Renal cortex interstitium (tissue), 11 donors: ENCODE data around the gene M6PR. TPM values are rescaled to one million over a fixed set of nuclear protein-coding genes. Genes with fewer than 3 reads are reported as not detected.
"Not testable (repeated sequence)": the region's sequence is repeated elsewhere in the genome, so short reads cannot be mapped to it uniquely, and the experiment has no call there.

ENCODE experiments used
- DNase-seq, 11 donors: peaks; one replicate each; pipeline ENCODE4 v3.0.0-alpha.2; 2013; ENCODE audit warnings: low read depth in 9 of 11, low spot score in 4 of 11; ENCODE audit errors: extremely low read depth in 1 of 11
- polyA plus RNA-seq, 3 donors: library from polyadenylated mRNA; unstranded; fragments of 120-200 nt; gene quantifications; one replicate each; pipeline ENCODE4 v1.2.1, GENCODE V29; 2013; ENCODE audit not compliant: insufficient read length in 3 of 3

The M6PR gene
- polyA plus RNA-seq, 3 donors, result 201 to 216 (median 205) TPM

DNA sequence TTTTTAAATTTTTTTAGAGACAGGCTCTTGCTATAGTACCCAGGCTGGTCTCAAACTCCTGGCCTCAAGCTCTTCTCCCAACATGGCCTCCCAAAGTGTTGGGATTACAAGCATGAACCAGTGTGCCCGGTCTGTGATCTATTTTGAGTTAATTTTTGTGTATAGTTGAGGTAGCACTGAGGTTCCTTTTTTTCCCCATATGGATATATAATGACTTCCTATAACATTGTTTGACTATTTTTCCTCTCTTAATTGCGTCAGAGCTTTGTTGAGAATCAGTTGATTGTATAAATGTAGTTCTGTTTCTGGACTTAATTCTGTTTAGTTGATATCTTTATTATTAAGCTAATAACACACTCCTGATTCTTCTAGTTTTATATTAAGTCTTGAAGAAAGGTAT is 8.6 kb upstream of the M6PR start:
- DNase-seq, result no peak

DNA sequence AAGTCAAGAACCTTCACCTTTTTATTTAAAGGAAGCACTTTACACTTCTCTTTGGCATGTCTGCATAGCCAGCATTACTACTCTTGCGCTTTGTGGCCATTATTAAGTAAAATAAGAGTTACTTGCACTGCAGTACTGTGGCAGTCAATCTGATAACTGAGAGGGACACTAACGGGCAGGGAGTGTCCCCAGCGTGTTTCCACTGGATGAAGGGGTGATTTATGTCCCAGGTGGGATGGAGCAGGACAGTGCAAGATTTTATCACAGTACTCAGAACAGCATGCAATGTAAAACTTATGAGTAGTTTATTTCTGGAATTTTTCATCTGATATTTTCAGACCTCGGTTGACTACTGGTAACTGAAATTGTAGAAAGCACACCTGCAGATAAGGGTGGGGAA is 8.1 kb upstream of the M6PR start:
- DNase-seq, result no peak

DNA sequence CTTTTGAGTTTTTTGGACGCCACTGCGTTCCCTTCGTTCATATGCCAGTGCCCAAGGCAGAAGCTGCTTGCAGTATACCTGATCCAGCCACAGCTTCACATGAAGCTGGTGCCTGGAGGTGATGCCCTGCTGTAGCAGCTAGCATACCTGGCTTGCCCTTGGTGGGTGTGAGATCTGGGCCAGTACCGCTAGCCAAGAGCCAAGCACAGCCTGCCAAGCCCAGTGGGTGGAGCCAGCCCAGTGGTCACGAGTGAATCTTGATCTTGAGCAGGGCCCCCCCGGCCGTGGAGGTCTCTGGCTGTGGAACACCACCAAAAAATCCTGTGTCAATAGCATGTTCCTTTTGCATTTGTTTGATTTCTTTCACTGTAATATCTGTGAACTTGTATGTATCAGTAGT is 7.3 kb upstream of the M6PR start:
- no peak for DNase-seq

DNA sequence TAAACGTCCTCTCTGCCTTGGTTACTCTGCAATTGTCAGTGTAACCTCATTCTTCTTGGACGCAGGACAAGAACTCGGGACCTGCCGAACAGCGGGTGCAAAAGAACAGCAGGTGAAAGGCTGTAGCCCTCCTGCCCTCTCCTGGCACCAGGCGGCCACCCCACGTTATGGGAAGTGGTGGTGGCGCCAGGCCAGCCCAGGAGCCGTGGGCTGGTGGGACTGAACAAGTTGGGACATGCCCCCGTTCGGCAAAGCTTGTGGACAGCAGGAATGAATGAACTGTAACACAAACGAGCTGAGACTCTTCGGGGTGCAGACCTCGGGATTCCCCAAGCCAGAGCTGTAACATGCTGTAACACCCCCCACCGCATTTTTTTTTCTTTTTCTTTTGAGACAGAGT is 6.6 kb upstream of the M6PR start:
- DNase-seq, result no peak

DNA sequence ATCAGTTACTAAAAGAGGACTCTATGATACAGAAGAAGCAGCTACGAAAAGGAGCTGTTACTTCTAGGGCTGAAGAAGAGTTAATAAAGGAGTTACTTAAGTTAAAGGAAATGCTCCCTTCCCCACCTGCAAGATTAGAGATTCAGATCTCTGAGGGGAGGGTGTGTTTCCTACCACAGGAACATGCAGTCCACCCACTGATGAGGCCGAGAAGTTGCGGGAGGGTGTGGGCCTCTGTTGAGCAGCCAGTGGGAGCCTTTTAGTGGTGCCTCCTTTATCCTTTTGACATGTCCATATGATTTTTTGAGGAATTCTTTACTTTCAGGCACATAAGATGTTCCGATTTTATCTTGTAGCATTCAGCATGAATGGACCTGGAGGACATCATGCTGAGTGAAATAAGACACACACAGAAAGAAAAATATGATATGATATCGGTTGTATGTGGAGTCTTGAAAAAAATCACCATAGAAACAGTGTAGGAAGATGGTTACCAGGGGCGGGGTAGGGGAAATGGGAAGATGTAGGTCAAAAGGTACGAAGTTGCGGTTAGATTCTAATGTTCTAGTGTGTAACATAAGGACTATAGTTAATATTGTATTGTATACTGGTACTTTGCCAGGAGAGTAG is 4.4 kb upstream of the M6PR start:
- no peak for DNase-seq

DNA sequence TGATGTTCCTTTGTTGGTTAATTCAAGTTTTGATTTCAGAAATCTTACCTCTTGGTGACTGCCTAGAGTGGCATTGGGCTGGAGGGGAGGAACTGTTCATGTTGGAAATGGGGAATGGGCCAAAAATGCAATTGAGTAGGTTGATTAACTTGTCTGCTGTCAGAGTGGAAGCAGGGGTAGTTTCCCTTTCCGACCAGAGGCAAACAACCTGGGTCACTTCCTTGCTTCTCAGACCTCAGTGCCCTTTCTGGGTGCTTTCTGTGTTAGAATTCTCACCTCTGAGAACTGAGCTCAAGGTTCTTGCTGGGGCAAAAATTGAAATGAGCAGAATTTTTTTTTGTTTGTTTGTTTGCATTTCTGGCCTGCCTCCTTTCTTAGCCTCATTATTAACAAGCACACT is 2.3 kb upstream of the M6PR start:
- no peak for DNase-seq

DNA sequence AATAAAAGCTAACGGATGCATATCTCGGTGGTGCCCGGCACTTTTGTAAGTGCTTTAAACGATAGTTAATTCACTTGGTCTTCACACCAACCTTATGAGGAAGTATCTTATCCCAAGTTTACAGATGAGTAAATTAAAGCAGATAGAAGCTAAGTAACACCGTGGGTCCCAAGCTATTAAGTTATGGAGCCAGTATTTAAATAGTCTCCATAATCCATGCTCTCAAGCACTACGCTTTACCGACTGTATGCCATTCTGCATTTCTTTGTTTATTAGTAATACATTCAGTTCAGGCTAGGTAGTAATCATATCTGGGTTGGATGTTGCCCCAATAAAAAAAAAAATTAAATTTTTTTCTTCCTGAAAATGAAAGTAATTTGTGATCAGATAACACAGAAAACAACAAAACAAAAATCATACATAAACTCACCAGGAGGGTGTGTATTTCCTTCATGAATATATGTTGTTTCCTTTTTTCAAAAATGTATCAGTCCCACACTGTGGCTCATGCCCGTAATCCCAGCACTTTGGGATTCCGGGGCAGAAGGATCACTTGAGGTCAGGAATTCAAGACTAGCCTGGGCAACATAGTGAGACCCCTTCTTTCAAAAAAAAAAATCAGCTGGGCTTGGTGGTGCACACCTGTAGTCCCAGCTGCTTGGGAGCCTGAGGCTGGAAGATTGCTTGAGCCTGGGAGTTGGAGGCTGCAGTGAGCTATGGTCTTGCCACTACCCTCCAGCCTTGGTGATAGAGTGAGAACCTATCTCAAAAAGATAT is 1.4 kb upstream of the M6PR start:
- peak in 1 of 11 donors; percentile 4 for DNase-seq

DNA sequence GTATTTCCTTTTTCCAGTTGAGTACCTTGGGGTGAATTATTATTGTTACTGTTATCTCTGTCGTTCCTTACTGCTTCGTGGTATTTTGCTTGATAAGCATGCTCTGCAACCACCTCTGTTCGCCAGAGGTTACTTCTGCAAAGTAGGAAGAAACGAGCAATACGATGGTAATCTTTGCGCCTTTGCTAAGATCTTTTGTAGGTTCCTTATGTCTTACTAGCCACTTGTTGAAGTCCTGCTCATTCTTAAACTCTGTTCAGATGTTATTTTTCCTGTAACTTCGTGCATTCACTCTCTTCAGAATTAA is 729 bp upstream of the M6PR start:
- DNase-seq, result no peak

DNA sequence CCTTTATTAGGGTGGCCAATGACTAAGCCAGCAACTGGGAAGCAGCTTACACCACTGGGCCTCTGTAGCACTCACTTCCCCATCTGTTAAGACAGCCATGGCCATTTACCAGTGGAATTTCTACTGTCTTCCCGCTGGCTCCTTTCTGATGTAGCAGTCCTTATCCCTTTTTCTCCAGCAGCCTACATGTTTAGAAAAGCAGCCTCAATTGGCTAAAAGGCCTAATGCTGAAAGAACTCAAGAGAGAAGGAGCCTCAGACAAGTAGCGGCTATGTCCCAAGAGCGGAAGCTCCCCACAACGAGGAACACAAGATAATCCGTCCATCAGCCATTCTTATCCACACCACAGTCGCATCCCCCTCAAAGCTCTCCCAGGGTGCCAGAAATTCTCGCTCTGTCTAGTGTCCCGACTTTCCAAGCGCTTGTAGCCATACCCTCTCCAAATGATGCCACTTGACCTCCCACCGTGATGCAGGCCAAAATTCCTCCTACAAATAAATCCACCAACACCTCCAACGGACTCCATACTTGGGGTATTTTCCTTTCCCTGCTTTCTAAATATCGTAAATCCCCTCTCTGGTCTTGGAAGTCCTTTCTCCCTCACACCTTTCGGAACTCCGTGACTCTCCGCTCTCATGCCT is 624 bp downstream of the M6PR start:
- DNase-seq, result peak in 5 of 11 donors; percentile 1 to 11 (median 3)

DNA sequence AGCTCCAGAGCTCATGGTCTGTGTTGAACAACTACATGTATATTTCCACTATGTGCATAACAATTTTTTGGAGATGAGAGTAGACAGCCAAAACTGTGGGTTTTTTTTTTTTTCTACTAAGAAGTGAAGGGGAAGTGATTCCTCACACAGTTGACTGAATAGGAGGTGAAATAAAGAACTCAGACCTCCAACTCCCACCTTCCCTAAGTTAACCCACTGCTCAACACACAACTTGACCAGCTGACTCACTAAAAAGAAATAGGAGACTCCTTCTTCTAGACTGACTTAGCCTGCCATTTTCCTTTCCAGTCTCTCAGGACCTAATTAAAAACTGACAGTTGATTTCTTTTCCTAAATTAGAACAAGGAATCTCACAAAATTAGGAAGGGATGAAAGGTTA is 1.7 kb downstream of the M6PR start:
- no peak for DNase-seq

DNA sequence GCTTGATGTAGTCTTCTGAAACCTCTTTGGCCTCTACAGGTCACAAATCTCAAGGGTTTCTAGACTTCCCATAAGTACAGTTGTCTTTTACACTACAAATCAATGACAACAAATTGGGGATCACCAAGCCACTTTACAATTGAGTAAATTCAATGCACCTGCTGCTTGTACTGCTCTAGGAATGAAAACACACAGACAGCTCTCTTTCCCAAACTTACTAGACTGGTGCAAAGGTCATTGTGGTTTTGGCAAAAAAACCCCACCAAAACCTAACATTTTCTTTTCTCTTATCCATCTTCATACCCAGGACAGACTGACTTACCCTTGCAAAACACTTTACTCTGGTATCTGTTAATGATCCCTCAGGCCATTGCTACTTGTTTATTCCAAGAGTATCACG is 2.7 kb downstream of the M6PR start:
- no peak for DNase-seq

DNA sequence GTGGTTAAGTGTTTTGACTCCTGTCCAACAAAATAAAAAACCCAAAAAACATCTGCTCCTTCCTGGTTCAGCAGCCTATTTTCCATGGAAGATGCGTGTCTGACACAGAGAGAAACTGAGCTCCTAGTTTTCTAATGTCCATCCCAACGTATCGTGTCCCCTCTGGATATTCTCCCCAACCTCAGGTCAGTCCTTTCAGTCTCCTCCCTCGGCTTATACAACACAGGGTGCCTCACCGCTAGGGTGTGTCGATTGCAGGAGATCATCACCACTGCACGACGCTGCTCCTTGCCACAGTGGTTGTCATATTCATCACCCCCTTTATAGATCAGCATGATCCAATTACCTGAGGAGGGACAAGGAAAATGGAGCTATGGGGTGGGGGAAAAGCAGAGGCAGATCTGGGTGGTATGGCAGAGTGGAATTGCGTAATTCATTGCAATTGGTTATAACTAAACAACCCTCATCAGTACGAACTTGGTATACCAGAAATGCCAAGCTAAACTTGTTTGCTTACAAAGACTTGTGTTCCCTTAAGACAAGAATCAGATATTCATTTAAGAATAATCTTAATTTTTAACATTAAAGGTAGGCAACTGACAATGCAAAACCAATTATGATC is 5.8 kb downstream of the M6PR start:
- DNase-seq, result no peak

DNA sequence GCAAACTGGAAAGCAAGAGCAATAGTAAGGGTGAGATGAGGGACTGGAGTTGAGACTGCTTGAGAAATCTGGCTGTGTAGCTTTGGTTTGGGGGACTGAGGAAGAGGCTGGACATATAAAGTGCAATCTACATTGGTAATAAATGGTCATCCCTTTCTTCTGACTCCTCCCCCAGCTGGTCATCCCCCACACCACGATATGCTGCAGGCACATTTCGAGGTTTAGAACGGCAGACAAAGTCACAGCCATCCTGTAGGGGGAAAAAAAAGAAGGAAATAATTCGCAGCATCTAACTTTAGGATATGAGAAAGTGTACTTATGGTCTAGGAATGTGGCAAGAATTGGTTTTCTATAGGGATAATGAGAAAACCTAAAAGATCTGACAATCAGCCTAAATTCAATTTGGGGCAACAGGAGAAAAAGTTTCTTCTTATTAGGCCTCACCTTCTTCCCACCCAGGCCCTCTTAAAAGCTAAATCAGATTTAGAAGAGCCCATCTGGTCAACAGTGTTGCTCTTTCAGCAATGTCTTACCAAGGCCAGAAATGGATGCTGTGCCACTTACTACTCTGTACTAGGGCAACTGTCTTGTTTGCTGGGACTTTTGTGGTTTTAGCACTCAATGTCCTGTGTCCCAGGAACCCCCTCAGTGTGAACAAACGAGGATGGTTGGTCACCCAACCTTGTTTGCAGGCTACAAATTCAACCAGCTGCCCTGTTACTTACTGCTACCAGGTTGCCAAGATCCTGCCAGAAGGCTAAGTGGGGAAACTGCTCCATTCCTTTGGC is 7.6 kb downstream of the M6PR start:
- no peak for DNase-seq

DNA sequence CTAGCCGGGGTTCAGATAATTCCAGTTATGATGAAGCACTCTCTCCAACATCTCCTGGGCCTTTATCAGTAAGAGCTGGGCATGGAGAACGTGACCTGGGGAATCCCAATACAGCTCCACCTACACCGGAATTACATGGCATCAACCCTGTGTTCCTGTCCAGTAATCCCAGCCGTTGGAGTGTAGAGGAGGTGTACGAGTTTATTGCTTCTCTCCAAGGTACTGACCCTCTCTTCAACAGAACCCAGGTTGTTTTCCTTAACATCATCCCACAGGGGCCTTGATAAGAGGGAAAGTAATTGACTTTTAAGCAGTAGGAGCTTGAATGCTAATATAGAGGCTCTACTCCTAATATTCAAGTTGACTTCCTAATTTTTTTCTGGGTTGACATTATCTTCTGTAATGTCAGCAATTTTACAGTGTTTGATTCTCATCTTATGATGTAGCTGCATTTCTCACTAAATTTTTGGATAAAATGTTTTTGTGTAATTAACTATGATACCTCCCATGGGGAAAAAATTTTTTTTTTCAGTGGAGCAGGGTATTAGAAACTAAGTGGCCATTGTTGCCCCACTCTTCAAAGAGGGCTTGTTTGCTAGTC is 11.5 kb downstream of the M6PR start:
- not testable (repeated sequence) for DNase-seq

DNA sequence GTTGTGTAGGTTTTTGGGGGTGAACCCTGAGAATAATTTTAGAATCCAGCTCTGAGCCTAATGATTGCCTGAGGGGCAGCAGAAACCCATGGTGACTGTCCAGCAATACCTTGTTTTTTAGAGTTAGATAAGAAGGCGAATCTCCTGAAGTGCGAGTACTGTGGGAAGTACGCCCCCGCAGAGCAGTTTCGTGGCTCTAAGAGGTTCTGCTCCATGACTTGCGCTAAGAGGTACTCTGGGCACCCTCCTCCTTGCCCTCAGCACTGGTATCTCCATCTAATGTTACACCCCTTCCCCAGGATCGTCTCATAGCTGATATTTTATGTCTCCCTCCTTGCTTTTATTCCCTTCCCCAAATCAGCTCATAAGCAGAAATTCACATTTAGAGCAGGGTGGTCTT is 12.7 kb downstream of the M6PR start:
- no peak for DNase-seq

DNA sequence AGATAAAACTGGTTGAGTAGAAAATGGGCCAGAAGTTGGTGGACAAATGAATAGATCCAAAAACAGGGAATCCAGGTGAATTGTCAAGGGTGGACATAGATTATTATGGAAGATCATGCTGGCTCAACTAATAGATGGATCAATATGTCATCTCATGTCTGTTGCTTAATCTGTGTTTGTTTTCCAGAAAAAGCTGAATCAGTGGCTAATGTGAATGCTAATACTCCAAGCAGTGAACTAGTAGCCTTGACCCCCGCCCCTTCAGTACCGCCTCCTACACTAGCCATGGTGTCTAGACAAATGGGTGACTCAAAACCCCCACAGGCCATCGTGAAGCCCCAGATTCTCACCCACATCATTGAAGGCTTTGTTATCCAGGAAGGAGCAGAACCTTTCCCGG is 15.4 kb downstream of the M6PR start:
- DNase-seq, result not testable (repeated sequence)

DNA sequence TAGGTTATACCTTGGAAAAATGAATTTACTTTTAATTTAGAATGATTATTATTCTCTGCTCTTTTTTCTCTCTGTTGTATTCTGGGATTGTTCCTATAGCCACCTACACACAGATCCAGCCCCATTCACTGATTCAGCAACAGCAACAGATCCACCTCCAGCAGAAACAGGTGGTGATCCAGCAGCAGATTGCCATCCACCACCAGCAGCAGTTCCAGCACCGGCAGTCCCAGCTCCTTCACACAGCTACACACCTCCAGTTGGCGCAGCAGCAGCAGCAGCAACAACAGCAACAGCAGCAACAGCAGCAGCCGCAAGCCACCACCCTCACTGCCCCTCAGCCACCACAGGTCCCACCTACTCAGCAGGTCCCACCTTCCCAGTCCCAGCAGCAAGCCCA is 17.0 kb downstream of the M6PR start:
- not testable (repeated sequence) for DNase-seq

DNA sequence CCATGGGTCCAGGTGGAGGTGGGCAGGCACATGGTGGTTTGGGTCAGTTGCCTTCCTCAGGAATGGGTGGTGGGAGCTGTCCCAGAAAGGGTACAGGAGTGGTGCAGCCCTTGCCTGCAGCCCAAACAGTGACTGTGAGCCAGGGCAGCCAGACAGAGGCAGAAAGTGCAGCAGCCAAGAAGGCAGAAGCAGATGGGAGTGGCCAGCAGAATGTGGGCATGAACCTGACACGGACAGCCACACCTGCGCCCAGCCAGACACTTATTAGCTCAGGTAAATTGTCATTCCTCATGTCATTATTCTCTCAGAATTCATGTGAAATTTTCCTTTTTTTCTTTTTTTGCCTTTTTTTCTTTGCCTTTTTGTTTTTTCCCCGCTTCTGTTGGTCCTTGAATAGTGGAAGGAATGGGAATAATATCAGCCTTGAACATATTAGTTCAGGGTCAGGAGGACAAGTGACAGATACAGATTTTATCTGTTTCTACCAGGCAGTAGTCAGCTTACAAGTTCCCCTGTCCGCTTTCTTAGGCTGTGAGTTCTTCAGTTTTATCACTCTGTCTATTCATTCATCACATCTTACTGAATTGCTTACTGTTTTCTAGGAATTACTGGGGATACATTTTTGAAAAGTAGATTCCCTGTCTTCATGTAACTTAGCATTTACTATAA is 18.7 kb downstream of the M6PR start:
- DNase-seq, result not testable (repeated sequence)

DNA sequence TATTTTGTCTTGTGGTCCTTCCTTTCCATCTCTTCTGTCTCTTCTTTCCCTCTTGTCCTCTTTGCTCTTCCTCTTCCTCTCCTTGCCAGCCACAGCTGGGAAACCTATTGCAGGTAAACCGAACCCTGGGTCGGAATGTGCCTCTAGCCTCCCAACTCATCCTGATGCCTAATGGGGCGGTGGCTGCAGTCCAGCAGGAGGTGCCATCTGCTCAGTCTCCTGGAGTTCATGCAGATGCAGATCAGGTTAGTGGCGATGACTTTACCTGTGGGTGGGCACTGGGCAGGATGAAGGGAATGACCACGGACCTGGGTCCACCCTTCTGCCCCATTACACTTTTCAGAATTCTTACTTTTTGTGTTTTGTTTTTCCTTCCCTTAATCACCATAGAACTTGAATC is 26.9 kb downstream of the M6PR start:
- no peak for DNase-seq
